ENCODE data around the gene VDAC2.
"Not testable (repeated sequence)": the region's sequence is repeated elsewhere in the genome, so short reads cannot be mapped to it uniquely, and the experiment has no call there.

VDAC2 gene

DNA sequence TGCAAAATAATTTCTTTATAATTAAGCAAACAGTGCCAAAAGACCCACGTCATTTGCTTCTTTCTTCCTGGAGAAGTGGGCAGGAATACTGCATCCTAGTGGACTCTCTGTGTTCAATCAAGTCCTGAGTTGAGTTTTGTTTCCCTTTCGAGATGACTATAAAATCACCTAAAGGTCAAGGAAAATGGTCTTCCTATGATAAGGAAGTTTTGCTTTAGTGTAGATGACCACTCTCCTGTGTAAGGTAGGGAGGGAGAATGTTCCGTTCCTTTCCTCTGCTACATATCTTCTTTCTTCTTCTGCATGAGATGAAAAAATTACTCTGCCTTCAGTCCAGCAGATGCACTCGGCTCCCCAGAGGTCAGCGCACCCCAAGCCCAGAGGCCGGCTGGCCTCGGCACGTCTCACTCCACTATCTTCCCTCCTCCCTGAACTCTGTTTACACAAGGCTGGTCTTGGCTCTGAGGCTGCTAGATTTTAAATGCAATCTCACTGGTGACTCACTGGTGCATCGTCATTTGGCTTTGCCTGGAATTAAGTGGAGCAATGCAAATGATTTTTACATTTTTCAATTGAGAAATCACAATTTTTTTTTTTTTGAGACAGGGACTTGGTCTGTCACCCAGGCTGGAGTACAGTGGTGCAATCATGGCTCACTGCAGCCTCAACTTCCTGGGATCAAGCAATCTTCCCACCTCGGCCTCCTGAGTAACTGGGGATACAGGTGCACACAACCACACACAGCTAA, 18.6 kb upstream of the VDAC2 start:
- Histone ChIP-seq H3K9me3 (ENCODE audit: insufficient read depth, low read length) (no peaks in the 10 kb centered on the region), H3K4me1 (ENCODE audit: low read length) (no peaks in the 10 kb centered on the region), H3K4me3 (ENCODE audit: low read length) (no peak overlapping the region), H3K4me2 (ENCODE audit: low read length) (no peak overlapping the region), H4K20me1 (ENCODE audit: insufficient read depth, low read length) (no peaks in the 10 kb centered on the region), H2AFZ (ENCODE audit: low read depth, low read length) (no peak overlapping the region), H3K27ac (ENCODE audit: low read length) (no peak overlapping the region), H3K27me3 (ENCODE audit: low read depth, low read length) (no peaks in the 10 kb centered on the region), H3K36me3 (replicated peaks; ENCODE audit: low read depth, low read length) (no peaks in the 10 kb centered on the region), H3K79me2 (ENCODE audit: low read length) (no peaks in the 10 kb centered on the region), H3K9ac (ENCODE audit: low read length) (no peak overlapping the region)
- TF ChIP-seq CTCF (IDR thresholded peaks at IDR 0.05; ENCODE audit: low read depth, low read length), result no peak
- TF ChIP-seq EZH2phosphoT487 (IDR thresholded peaks at IDR 0.05; ENCODE audit: low read depth), result no peak

DNA sequence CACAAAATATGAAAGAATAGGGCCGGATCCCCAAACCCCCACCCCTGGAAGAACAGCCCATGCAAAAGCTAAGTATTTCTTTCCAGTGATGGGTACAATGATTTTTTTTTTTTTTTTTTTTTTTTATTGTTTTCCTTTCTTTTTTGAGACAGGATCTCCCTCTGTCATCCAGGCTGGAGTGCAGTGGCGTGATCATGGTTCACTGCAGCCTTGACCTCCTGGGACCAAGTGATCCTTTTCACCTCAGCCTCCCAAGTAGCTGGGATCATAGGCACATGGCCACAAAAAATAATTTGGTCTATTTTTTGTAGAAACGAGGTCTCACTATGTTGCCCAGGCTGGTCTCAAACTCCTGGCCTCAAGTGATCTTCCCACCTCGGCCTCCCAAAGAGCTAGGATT, 16.0 kb upstream of the VDAC2 start:
- not testable (repeated sequence) for H3K79me2 ChIP-seq (ENCODE audit: low read length); H3K9me3 ChIP-seq (ENCODE audit: insufficient read depth, low read length); H3K36me3 ChIP-seq (replicated peaks; ENCODE audit: low read depth, low read length); H3K27ac ChIP-seq (ENCODE audit: low read length); H3K27me3 ChIP-seq (ENCODE audit: low read depth, low read length); H3K4me3 ChIP-seq (ENCODE audit: low read length); H4K20me1 ChIP-seq (ENCODE audit: insufficient read depth, low read length); H3K9ac ChIP-seq (ENCODE audit: low read length); H3K4me1 ChIP-seq (ENCODE audit: low read length); H3K4me2 ChIP-seq (ENCODE audit: low read length); H2AFZ ChIP-seq (ENCODE audit: low read depth, low read length)

- Histone ChIP-seq H3K79me2 (ENCODE audit: low read length) (no peaks in the 10 kb centered on the region), H3K27me3 (ENCODE audit: low read depth, low read length) (no peaks in the 10 kb centered on the region), H4K20me1 (ENCODE audit: insufficient read depth, low read length) (no peaks in the 10 kb centered on the region), H3K4me1 (ENCODE audit: low read length) (no peaks in the 10 kb centered on the region), H3K36me3 (replicated peaks; ENCODE audit: low read depth, low read length) (no peaks in the 10 kb centered on the region), H3K27ac (ENCODE audit: low read length) (no peak overlapping the region), H3K9me3 (ENCODE audit: insufficient read depth, low read length) (no peaks in the 10 kb centered on the region), H2AFZ (ENCODE audit: low read depth, low read length) (no peak overlapping the region), H3K9ac (ENCODE audit: low read length) (no peak overlapping the region), H3K4me3 (ENCODE audit: low read length) (no peak overlapping the region), H3K4me2 (ENCODE audit: low read length) (no peak overlapping the region)
- TF ChIP-seq EZH2phosphoT487 (IDR thresholded peaks at IDR 0.05; ENCODE audit: low read depth) (no peak), CTCF (IDR thresholded peaks at IDR 0.05; ENCODE audit: low read depth, low read length) (no peak)
These were observed 15.4 kb upstream of the VDAC2 start for GRCh38 chr10:75195035-75195763.

DNA sequence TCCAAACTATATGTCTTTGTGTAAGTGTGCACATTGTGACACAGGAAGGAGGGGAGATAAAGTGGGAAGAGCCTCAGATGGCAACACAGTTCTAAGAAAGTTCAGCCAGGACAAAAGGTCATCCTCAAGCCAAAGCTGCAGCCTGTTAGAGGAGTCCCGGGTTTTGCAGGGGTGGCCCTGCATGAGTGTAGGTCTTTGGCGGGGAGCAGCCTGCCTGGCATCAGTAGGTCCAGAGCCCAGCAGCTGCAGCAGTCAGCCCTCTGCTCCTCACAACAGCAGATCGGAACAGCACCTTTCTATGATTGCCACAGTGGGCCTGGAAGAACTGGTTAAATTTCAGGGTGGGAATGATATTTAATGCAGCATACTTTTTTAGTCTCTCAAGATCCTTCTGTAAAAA, 13.5 kb upstream of the VDAC2 start:
- Histone ChIP-seq H3K9ac (ENCODE audit: low read length) (no peak overlapping the region), H3K27ac (ENCODE audit: low read length) (no peak overlapping the region)
- no peak for TF ChIP-seq EZH2phosphoT487 (IDR thresholded peaks at IDR 0.05; ENCODE audit: low read depth)
- TF ChIP-seq CTCF (IDR thresholded peaks at IDR 0.05; ENCODE audit: low read depth, low read length), result no peak

More for the DNA sequence above, 13.5 kb upstream of the VDAC2 start:
- Histone ChIP-seq H3K4me3 (ENCODE audit: low read length) (no peak overlapping the region), H3K27me3 (ENCODE audit: low read depth, low read length) (no peaks in the 10 kb centered on the region), H4K20me1 (ENCODE audit: insufficient read depth, low read length) (no peaks in the 10 kb centered on the region), H3K4me2 (ENCODE audit: low read length) (no peak overlapping the region), H2AFZ (ENCODE audit: low read depth, low read length) (no peak overlapping the region), H3K79me2 (ENCODE audit: low read length) (no peaks in the 10 kb centered on the region), H3K36me3 (replicated peaks; ENCODE audit: low read depth, low read length) (no peaks in the 10 kb centered on the region), H3K9me3 (ENCODE audit: insufficient read depth, low read length) (no peaks in the 10 kb centered on the region), H3K4me1 (ENCODE audit: low read length) (no peaks in the 10 kb centered on the region)

Data from OCI-LY3 (cell line).